H9 (cell line): ENCODE data around the gene NMUR1. TPM values are rescaled to one million over a fixed set of nuclear protein-coding genes. Genes with fewer than 3 reads are reported as not detected.

ENCODE experiments used
- DNase-seq: peaks from one replicate; pipeline ENCODE4 v3.0.0-alpha.2; 2017
- H2AFZ ChIP-seq: one replicate; pipeline ENCODE4 v1.6.1; 2013; ENCODE audit warnings: mild to moderate bottlenecking, low read length, control low read depth, moderate library complexity
- H2AK5ac ChIP-seq: 2 replicates; pipeline ENCODE4 v1.6.1; 2013; ENCODE audit warnings: low read length, control low read depth, mixed read lengths; ENCODE audit not compliant: insufficient read length
- H2BK120ac ChIP-seq: one replicate; pipeline ENCODE4 v1.6.1; 2013; ENCODE audit warnings: low read depth, mild to moderate bottlenecking, low read length, control low read depth, inconsistent platforms; ENCODE audit not compliant: poor library complexity, severe bottlenecking
- H2BK12ac ChIP-seq: 2 replicates; pipeline ENCODE4 v1.6.1; 2013; ENCODE audit warnings: low read length, control low read depth, mixed read lengths, low read depth; ENCODE audit not compliant: insufficient read length
- H2BK15ac ChIP-seq: 2 replicates; pipeline ENCODE4 v1.6.1; 2013; ENCODE audit warnings: low read depth, low read length, control low read depth
- H2BK20ac ChIP-seq: one replicate; pipeline ENCODE4 v1.6.1; 2013; ENCODE audit warnings: low read depth, mild to moderate bottlenecking, low read length, control low read depth, inconsistent platforms; ENCODE audit not compliant: poor library complexity, severe bottlenecking
- H2BK5ac ChIP-seq: 2 replicates; pipeline ENCODE4 v1.6.1; 2013; ENCODE audit warnings: low read length, control low read depth, mixed read lengths; ENCODE audit not compliant: insufficient read length
- H3K14ac ChIP-seq: 2 replicates; pipeline ENCODE4 v1.6.1; 2013; ENCODE audit warnings: low read length, control low read depth; ENCODE audit not compliant: insufficient read depth
- H3K18ac ChIP-seq: 2 replicates; pipeline ENCODE4 v1.6.1; 2013; ENCODE audit warnings: low read depth, mild to moderate bottlenecking, mixed read lengths, low read length, control low read depth; ENCODE audit not compliant: insufficient read length
- H3K23ac ChIP-seq: 2 replicates; pipeline ENCODE4 v1.6.1; 2013; ENCODE audit warnings: low read length, control low read depth, mixed read lengths, low read depth; ENCODE audit not compliant: insufficient read length
- H3K23me2 ChIP-seq: 2 replicates; pipeline ENCODE4 v1.6.1; 2013; ENCODE audit warnings: low read depth, mild to moderate bottlenecking, mixed read lengths, low read length, control low read depth; ENCODE audit not compliant: insufficient read length, poor library complexity, severe bottlenecking
- H3K27ac ChIP-seq: 2 replicates; pipeline ENCODE4 v1.5.1; 2013; ENCODE audit warnings: low read length, control low read depth, mixed read lengths, low read depth; ENCODE audit not compliant: insufficient read length
- H3K27me3 ChIP-seq: 2 replicates; pipeline ENCODE4 v1.6.1; 2013; ENCODE audit warnings: low read length, control low read depth, inconsistent platforms; ENCODE audit not compliant: insufficient read depth
- H3K4ac ChIP-seq: 2 replicates; pipeline ENCODE4 v1.6.1; 2013; ENCODE audit warnings: low read depth, mild to moderate bottlenecking, control low read depth, inconsistent platforms, low read length, moderate library complexity
- H3K4me1 ChIP-seq: 2 replicates; pipeline ENCODE4 v1.6.1; 2013; ENCODE audit warnings: low read length, control low read depth, inconsistent platforms; ENCODE audit not compliant: insufficient read depth
- H3K4me2 ChIP-seq: 2 replicates; pipeline ENCODE4 v1.6.1; 2013; ENCODE audit warnings: low read length, control low read depth, mixed read lengths; ENCODE audit not compliant: insufficient read length, insufficient read depth
- H3K56ac ChIP-seq: 2 replicates; pipeline ENCODE4 v1.6.1; 2013; ENCODE audit warnings: low read depth, mild to moderate bottlenecking, mixed read lengths, low read length, control low read depth; ENCODE audit not compliant: insufficient read length
- H3K79me1 ChIP-seq: 2 replicates; pipeline ENCODE4 v1.6.1; 2013; ENCODE audit warnings: low read depth, mild to moderate bottlenecking, moderate library complexity, low read length, control low read depth, inconsistent platforms; ENCODE audit not compliant: insufficient read depth, poor library complexity, severe bottlenecking
- H3K79me2 ChIP-seq: 2 replicates; pipeline ENCODE4 v1.6.1; 2013; ENCODE audit warnings: low read length, control low read depth, inconsistent platforms; ENCODE audit not compliant: insufficient read depth
- H3K9ac ChIP-seq: 2 replicates; pipeline ENCODE4 v1.6.1; 2013; ENCODE audit warnings: low read length, control low read depth, mixed read lengths; ENCODE audit not compliant: insufficient read length; ENCODE audit errors: extremely low read depth
- H3K9me3 ChIP-seq: one replicate; pipeline ENCODE4 v1.6.1; 2013; ENCODE audit warnings: low read depth, low read length, inconsistent platforms; ENCODE audit not compliant: control insufficient read depth
- H3T11ph ChIP-seq: one replicate; pipeline ENCODE4 v1.6.1; 2013; ENCODE audit warnings: mild to moderate bottlenecking, low read length, control low read depth, inconsistent platforms
- H4K20me1 ChIP-seq: one replicate; pipeline ENCODE4 v1.6.1; 2013; ENCODE audit not compliant: control insufficient read depth, insufficient read length, insufficient read depth
- H4K5ac ChIP-seq: 2 replicates; pipeline ENCODE4 v1.6.1; 2013; ENCODE audit warnings: low read depth, mild to moderate bottlenecking, mixed read lengths, low read length, control low read depth; ENCODE audit not compliant: insufficient read length
- H4K8ac ChIP-seq: replicated peaks from 2 replicates; pipeline ENCODE4 v1.6.1; 2013; ENCODE audit warnings: low read length, control low read depth, mixed read lengths, low read depth; ENCODE audit not compliant: insufficient read length
- H4K91ac ChIP-seq: 2 replicates; pipeline ENCODE4 v1.6.1; 2013; ENCODE audit warnings: low read depth, mild to moderate bottlenecking, moderate library complexity, mixed read lengths, low read length, control low read depth; ENCODE audit not compliant: insufficient read length
- H3K27ac Mint-ChIP-seq, 3 experiments: 2 replicates in 2 of 3; 3 replicates in 1 of 3; pipeline ENCODE4 v1.8.0; 2020 to 2021; ENCODE audit warnings: mixed read lengths in 3 of 3, mild to moderate bottlenecking in 1 of 3, moderate library complexity in 1 of 3
- H3K27me3 Mint-ChIP-seq: 2 replicates; pipeline ENCODE4 v1.8.0; 2021; ENCODE audit warnings: low read depth, mild to moderate bottlenecking, moderate library complexity, mixed read lengths
- H3K36me3 Mint-ChIP-seq, 3 experiments: 2 replicates in 2 of 3; 3 replicates in 1 of 3; pipeline ENCODE4 v1.8.0; 2020 to 2021; ENCODE audit warnings: low read depth in 3 of 3, mixed read lengths in 3 of 3; ENCODE audit not compliant: insufficient read depth in 1 of 3
- H3K4me1 Mint-ChIP-seq, 2 experiments: 2 replicates each; pipeline ENCODE4 v1.8.0; 2020; ENCODE audit warnings: mixed read lengths in 2 of 2
- H3K4me3 Mint-ChIP-seq, 2 experiments: 2 replicates in 1 of 2; 3 replicates in 1 of 2; pipeline ENCODE4 v1.8.0; 2020 to 2021; ENCODE audit warnings: mild to moderate bottlenecking in 2 of 2, mixed read lengths in 2 of 2, moderate library complexity in 1 of 2
- H3K9me3 Mint-ChIP-seq, 2 experiments: 2 replicates in 1 of 2; 3 replicates in 1 of 2; pipeline ENCODE4 v1.8.0; 2020; ENCODE audit warnings: mild to moderate bottlenecking in 2 of 2, mixed read lengths in 2 of 2, moderate library complexity in 1 of 2
- WGBS: extraction: QIAGEN DNeasy Blood & Tissue Kit; methylation state at CpG from one replicate; pipeline ENCODE4 v1.1.7; 2013; ENCODE audit warnings: missing lambda C conversion rate, low lambda C conversion rate, mixed read lengths; ENCODE audit not compliant: insufficient read length; ENCODE audit errors: extremely low coverage; 5-methylcytosine and 5-hydroxymethylcytosine counted together
- total RNA-seq: library from RNA; stranded (reverse); gene quantifications from 2 replicates; pipeline ENCODE4 v1.2.1, GENCODE V29; 2021
- TF ChIP-seq, protein P1 (sequence below): fragments of 200-600 bp; sonication (generic); conservative IDR thresholded peaks from 3 replicates; pipeline ENCODE4 v1.8.0; 2021; ENCODE audit warnings: antibody characterized with exemption, mild to moderate bottlenecking

Gene NMUR1
- total RNA-seq, 1 experiment from 2014 or later, result 0.20 TPM

DNA sequence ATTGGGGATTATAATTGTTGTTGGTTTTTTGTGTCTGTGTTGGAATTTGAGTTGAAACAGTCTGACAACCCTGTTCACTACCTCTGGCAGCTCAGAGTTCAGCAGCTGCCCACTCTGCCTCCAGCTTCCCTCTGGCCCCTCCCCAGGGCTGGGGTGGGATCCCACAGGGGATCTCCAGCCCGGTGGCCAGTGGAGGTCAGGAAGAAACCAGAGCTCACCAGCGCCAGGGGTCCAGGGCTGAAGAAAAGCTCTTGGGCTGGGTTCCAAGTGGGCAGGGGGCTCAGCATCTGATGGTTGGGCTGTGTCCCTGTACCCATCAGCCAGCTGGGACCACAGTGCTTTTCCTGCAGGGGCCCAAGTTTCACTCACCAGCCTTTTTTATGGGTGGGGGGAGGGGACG, 49.5 kb downstream of the NMUR1 start:
- H3K18ac ChIP-seq, result no peak overlapping the region
- no peak overlapping the region for H2AK5ac ChIP-seq
- H2BK5ac ChIP-seq, result no peak overlapping the region
- no peak overlapping the region for H3K4me2 ChIP-seq
- no peaks in the 10 kb centered on the region for H3K23me2 ChIP-seq
- H2BK120ac ChIP-seq, result no peak overlapping the region
- H3K9me3 ChIP-seq, result no peaks in the 10 kb centered on the region
- H3K56ac ChIP-seq, result no peak overlapping the region
- no peak overlapping the region for H3K27ac Mint-ChIP-seq
- H3K79me2 ChIP-seq, result no peaks in the 10 kb centered on the region
- H4K5ac ChIP-seq, result no peak overlapping the region
- H3K79me1 ChIP-seq, result no peaks in the 10 kb centered on the region
- no peak overlapping the region for H3K4ac ChIP-seq
- no peak overlapping the region for H2BK12ac ChIP-seq
- no peak overlapping the region for H4K91ac ChIP-seq
- no peaks in the 10 kb centered on the region for H3K4me1 ChIP-seq
- no peaks in the 10 kb centered on the region; a peak in 1 of 7 replicates for H3K36me3 Mint-ChIP-seq
- H3K9me3 Mint-ChIP-seq, result peaks cover 0 to 1% of the 10 kb centered on the region in 2 experiments; a peak in 1 of 5 replicates
- no peak overlapping the region for H3K14ac ChIP-seq
- no peaks in the 10 kb centered on the region for H3K27me3 Mint-ChIP-seq
- no peak overlapping the region for H4K8ac ChIP-seq
- H3K27ac ChIP-seq, result no peak overlapping the region
- no peak overlapping the region for H3K23ac ChIP-seq
- no peaks in the 10 kb centered on the region for H4K20me1 ChIP-seq
- no peak overlapping the region for H2BK20ac ChIP-seq
- TF ChIP-seq, protein P1, sequence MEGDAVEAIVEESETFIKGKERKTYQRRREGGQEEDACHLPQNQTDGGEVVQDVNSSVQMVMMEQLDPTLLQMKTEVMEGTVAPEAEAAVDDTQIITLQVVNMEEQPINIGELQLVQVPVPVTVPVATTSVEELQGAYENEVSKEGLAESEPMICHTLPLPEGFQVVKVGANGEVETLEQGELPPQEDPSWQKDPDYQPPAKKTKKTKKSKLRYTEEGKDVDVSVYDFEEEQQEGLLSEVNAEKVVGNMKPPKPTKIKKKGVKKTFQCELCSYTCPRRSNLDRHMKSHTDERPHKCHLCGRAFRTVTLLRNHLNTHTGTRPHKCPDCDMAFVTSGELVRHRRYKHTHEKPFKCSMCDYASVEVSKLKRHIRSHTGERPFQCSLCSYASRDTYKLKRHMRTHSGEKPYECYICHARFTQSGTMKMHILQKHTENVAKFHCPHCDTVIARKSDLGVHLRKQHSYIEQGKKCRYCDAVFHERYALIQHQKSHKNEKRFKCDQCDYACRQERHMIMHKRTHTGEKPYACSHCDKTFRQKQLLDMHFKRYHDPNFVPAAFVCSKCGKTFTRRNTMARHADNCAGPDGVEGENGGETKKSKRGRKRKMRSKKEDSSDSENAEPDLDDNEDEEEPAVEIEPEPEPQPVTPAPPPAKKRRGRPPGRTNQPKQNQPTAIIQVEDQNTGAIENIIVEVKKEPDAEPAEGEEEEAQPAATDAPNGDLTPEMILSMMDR, result no peak
- no peak overlapping the region for H3T11ph ChIP-seq
- WGBS, result no CpG with 5 or more reads among the region's 3 CpGs
- H3K4me1 Mint-ChIP-seq, result peaks cover 0 to 5% of the 10 kb centered on the region in 2 experiments; a peak in 1 of 4 replicates
- DNase-seq, result no peak
- no peak overlapping the region for H2BK15ac ChIP-seq
- H3K27me3 ChIP-seq, result no peaks in the 10 kb centered on the region
- no peak overlapping the region for H3K4me3 Mint-ChIP-seq
- H3K9ac ChIP-seq, result no peak overlapping the region
- no peak overlapping the region for H2AFZ ChIP-seq
